Activated CD4-positive, alpha-beta memory T cell treated with anti-CD3 and anti-CD28 coated beads, Interleukin-2, amount 10 ng/mL, durations not matched to agents 7 days and 5 days (primary cell): ENCODE data around the gene SFTA2. TPM values are rescaled to one million over a fixed set of nuclear protein-coding genes. Genes with fewer than 3 reads are reported as not detected.

Source experiments
- CTCF ChIA-PET: fragments of 350-600 bp; sonication (Branson Sonifier 250); formaldehyde crosslinking; loops from one replicate; lab custom pipeline; 2021; ENCODE audit warnings: antibody characterized with exemption, inconsistent platforms; lab: Charles Lee
- POLR2A ChIA-PET: fragments of 350-600 bp; sonication (Branson Sonifier 250); formaldehyde crosslinking; loops from one replicate; lab custom pipeline; 2021; ENCODE audit warnings: antibody characterized with exemption; lab: Charles Lee
- DNase-seq: peaks from one replicate; pipeline ENCODE4 v3.0.0-alpha.2; 2020
- H3K27ac Mint-ChIP-seq: one replicate; pipeline ENCODE4 v1.8.0; 2021; ENCODE audit warnings: mild to moderate bottlenecking, mixed read lengths
- H3K27me3 Mint-ChIP-seq: one replicate; pipeline ENCODE4 v1.8.0; 2021; ENCODE audit warnings: mixed read lengths
- H3K36me3 Mint-ChIP-seq: one replicate; pipeline ENCODE4 v1.8.0; 2021; ENCODE audit warnings: low read depth, mixed read lengths
- H3K4me1 Mint-ChIP-seq: one replicate; pipeline ENCODE4 v1.8.0; 2021; ENCODE audit warnings: mixed read lengths
- H3K4me3 Mint-ChIP-seq: one replicate; pipeline ENCODE4 v1.8.0; 2021; ENCODE audit warnings: mild to moderate bottlenecking, mixed read lengths
- H3K9me3 Mint-ChIP-seq: one replicate; pipeline ENCODE4 v1.8.0; 2021; ENCODE audit warnings: mixed read lengths
- total RNA-seq, 2 experiments: library from RNA; stranded (reverse); gene quantifications; one replicate each; pipeline ENCODE4 v1.2.3, GENCODE V29; 2021

Gene SFTA2
- total RNA-seq, 2 experiments from 2014 or later, result not detected

- ChIA-PET CTCF (interaction anchor here (1.7 to 3.7 kb wide), 2 partner anchors 195 to 203 kb away, joined by 6 to 12 read pairs; no protein-coding TSS in a partner anchor), POLR2A (interaction anchor here (0.7 to 1.3 kb wide), 3 partner anchors 12 to 579 kb away, joined by 3 to 4 read pairs (median 3); no protein-coding TSS in a partner anchor)
- Mint-ChIP-seq H3K27ac (no peak within 1 kb of the TSS), H3K4me1 (peaks cover 14% of the 10 kb centered on the region), H3K9me3 (no peaks in the 10 kb centered on the region), H3K36me3 (no peaks in the 10 kb centered on the region), H3K4me3 (peak within 1 kb of the TSS; percentile 66), H3K27me3 (peaks cover 35% of the 10 kb centered on the region)
- peak; percentile 44 for DNase-seq
These were observed 48.1 kb downstream of the SFTA2 start, which contains the start of gene DDR1 for GRCh38 chr6:30883685-30884520. TSS of gene DDR1 (plus strand) at chr6:30884519. CDS start at chr6:30888730, 4,211 bp downstream.

GRCh38 chr6:30882759-30883684, 48.9 kb downstream of the SFTA2 start:
- ChIA-PET POLR2A (interaction anchor here (0.7 kb wide), 1 partner anchor 578 kb away, joined by 3 read pairs; no protein-coding TSS in a partner anchor), CTCF (interaction anchor here (3.0 to 3.7 kb wide), 2 partner anchors 54 to 204 kb away, joined by 12 to 14 read pairs; no protein-coding TSS in a partner anchor)
- Mint-ChIP-seq H3K27me3 (peaks cover 35% of the 10 kb centered on the region), H3K9me3 (no peaks in the 10 kb centered on the region), H3K4me1 (peaks cover 14% of the 10 kb centered on the region), H3K36me3 (no peaks in the 10 kb centered on the region), H3K27ac (no peak overlapping the region), H3K4me3 (peak overlapping the region; percentile 53)
- DNase-seq, result no peak

GRCh38 chr6:30882204-30882758, 49.7 kb downstream of the SFTA2 start:
- H3K27me3 Mint-ChIP-seq, result peaks cover 35% of the 10 kb centered on the region
- DNase-seq, result no peak
- H3K9me3 Mint-ChIP-seq, result no peaks in the 10 kb centered on the region
- H3K4me3 Mint-ChIP-seq, result no peak overlapping the region
- POLR2A ChIA-PET, result no interaction called here
- H3K27ac Mint-ChIP-seq, result no peak overlapping the region
- no peaks in the 10 kb centered on the region for H3K36me3 Mint-ChIP-seq
- CTCF ChIA-PET, result interaction anchor here (3.0 to 3.7 kb wide), 2 partner anchors 53 to 205 kb away, joined by 12 to 14 read pairs; no protein-coding TSS in a partner anchor
- peaks cover 19% of the 10 kb centered on the region for H3K4me1 Mint-ChIP-seq

- H3K27me3 Mint-ChIP-seq, result peaks cover 31% of the 10 kb centered on the region
- no peak overlapping the region for H3K27ac Mint-ChIP-seq
- no peak overlapping the region for H3K4me3 Mint-ChIP-seq
- POLR2A ChIA-PET, result no interaction called here
- no peak for DNase-seq
- H3K4me1 Mint-ChIP-seq, result peaks cover 22% of the 10 kb centered on the region
- no peaks in the 10 kb centered on the region for H3K36me3 Mint-ChIP-seq
- no peaks in the 10 kb centered on the region for H3K9me3 Mint-ChIP-seq
- CTCF ChIA-PET, result interaction anchor here (1.2 to 3.0 kb wide), 2 partner anchors 52 to 61 kb away, joined by 4 to 14 read pairs; no protein-coding TSS in a partner anchor
These were observed 50.4 kb downstream of the SFTA2 start for GRCh38 chr6:30881392-30882203.

Other genes with a start within 250 kb of the SFTA2 start
- 100 to 1,000 TPM; 269 to 283 TPM for gene PPP1R18, start 245.5 kb downstream of the SFTA2 start, total RNA-seq
- 10 to 100 TPM; 40.5 to 41.1 TPM for gene NRM, start 241.2 kb downstream of the SFTA2 start, total RNA-seq
- gene MDC1, start 214.9 kb downstream of the SFTA2 start, total RNA-seq, result 10 to 100 TPM; 49.7 to 54.6 TPM
- gene TUBB, start 211.8 kb downstream of the SFTA2 start, total RNA-seq, result 1,000 to 10,000 TPM; 1,162 to 1,172 TPM
- 100 to 1,000 TPM; 125 to 131 TPM for gene FLOT1, start 189.5 kb downstream of the SFTA2 start, total RNA-seq
- gene IER3, start 187.6 kb downstream of the SFTA2 start, total RNA-seq, result 10 to 100 TPM; 11.2 to 13.1 TPM
- 1 to 10 TPM; 1.8 to 3.2 TPM for gene DDR1, start 47.7 kb downstream of the SFTA2 start, total RNA-seq
- 10 to 100 TPM; 25.6 to 26.4 TPM for gene GTF2H4, start 24.0 kb downstream of the SFTA2 start, total RNA-seq
- 10 to 100 TPM; 33.6 to 37.0 TPM for gene VARS2, start 17.9 kb downstream of the SFTA2 start, total RNA-seq
- gene MUCL3, start 8.8 kb upstream of the SFTA2 start, total RNA-seq, result not detected
- gene MUC21, start 51.5 kb upstream of the SFTA2 start, total RNA-seq, result not detected
- not detected for gene MUC22, start 78.3 kb upstream of the SFTA2 start, total RNA-seq
- gene C6orf15, start 180.4 kb upstream of the SFTA2 start, total RNA-seq, result not detected
- not detected for gene PSORS1C1, start 182.6 kb upstream of the SFTA2 start, total RNA-seq
- not detected for gene CDSN, start 188.3 kb upstream of the SFTA2 start, total RNA-seq
- gene PSORS1C2, start 206.9 kb upstream of the SFTA2 start, total RNA-seq, result not detected
- 10 to 100 TPM; 36.1 to 36.7 TPM for gene CCHCR1, start 225.6 kb upstream of the SFTA2 start, total RNA-seq
- gene TCF19, start 226.4 kb upstream of the SFTA2 start, total RNA-seq, result 10 to 100 TPM; 78.9 to 80.7 TPM
- not detected for gene POU5F1, start 238.5 kb upstream of the SFTA2 start, total RNA-seq